ENCODE data around the gene CEP135.

The CEP135 gene

DNA sequence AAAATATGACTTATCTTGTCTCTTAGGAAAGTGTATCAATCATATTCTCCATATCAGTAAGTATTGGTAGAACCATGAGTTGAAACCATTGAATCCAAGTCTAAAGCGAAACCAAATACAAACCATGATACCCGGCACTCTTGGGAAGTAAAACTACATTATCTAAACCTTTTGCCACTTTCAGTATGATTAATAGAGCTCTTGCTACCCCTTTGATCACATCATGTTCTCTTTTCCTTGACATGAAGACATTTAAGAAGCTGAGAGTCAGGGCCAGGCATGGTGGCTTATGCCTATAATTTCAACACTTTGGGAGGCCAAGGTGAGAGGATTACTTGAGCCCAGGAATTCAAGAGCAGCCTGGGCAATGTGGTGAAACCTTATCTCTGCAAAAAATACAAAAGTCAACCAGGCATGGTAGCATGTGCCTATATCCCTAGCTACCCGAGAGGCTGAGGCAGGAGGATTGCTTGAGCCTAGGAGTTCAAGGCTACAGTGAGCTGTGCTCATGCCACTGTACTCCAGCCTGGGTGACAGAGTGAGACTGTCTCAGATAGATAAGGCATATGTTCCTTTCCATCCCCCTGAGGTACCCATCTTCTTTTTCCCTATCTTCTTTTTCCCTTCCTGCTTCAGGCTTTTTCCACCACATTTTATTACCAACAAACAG, 45.4 kb downstream of the CEP135 start:
- peak; percentile 38 for FAIRE-seq
- DNase-seq (ENCODE audit: insufficient read length, low spot score) = peak; percentile 23
- TF ChIP-seq PAX5 (IDR thresholded peaks at IDR 0.05; ENCODE audit: insufficient read depth, low read length, severe bottlenecking) (no peak), POU2F2 (IDR thresholded peaks at IDR 0.05; ENCODE audit: low read depth, low read length) (no peak), TAF1 (IDR thresholded peaks at IDR 0.05; ENCODE audit: low read depth, low read length) (no peak), POLR2AphosphoS5 (IDR thresholded peaks at IDR 0.05; ENCODE audit: low read depth, low read length) (no peak), POLR2A (IDR thresholded peaks at IDR 0.05; ENCODE audit: low read depth, low read length) (no peak), SPI1 (IDR thresholded peaks at IDR 0.05; ENCODE audit: low read depth, low read length) (no peak)

DNA sequence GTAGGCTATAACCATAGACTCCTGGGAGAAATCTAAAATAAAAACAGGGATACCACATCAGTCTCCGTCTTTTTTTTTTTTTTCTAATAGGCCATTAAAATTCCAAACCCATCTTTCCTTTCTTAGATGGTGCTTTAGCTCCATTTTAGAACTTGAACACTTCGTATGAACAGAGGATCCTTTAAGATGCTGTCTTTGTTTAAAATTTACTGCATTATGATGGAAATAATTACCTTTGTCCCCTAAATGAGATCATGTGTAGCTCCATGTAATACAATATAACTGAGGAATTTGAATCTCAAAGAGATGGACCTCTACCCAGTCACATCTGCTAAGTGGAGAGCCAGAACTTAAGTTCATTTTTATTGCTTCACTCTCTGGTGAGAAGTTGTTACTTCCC, 47.9 kb downstream of the CEP135 start:
- DNase-seq (ENCODE audit: insufficient read length, low spot score) (no peak), FAIRE-seq (no peak)
- TF ChIP-seq PAX5 (IDR thresholded peaks at IDR 0.05; ENCODE audit: insufficient read depth, low read length, severe bottlenecking) = no peak

DNA sequence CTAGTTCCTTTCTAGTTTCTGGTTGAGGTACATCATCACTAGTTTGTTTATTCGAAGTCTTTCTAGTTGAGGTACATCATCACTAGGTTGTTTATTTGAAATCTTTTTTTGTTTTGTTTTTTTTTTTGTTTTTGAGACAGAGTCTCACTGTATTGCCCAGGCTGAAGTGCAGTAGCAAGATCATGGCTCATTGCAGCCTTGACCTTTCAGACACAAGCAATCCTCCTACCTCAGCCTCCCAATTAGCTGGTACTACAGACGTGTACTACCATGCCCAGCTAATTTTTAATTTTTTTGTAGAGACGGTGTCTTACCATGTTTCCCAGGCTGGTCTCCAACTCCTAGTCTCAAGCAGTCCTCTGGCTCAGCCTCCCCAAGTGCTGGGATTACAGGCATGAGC, 54.9 kb downstream of the CEP135 start:
- no peak for FAIRE-seq
- DNase-seq (ENCODE audit: insufficient read length, low spot score) = no peak
- TF ChIP-seq POLR2A (IDR thresholded peaks at IDR 0.05; ENCODE audit: low read depth, low read length) (no peak), POU2F2 (IDR thresholded peaks at IDR 0.05; ENCODE audit: low read depth, low read length) (no peak), PAX5 (IDR thresholded peaks at IDR 0.05; ENCODE audit: insufficient read depth, low read length, severe bottlenecking) (no peak), TAF1 (IDR thresholded peaks at IDR 0.05; ENCODE audit: low read depth, low read length) (no peak), POLR2AphosphoS5 (IDR thresholded peaks at IDR 0.05; ENCODE audit: low read depth, low read length) (no peak), SPI1 (IDR thresholded peaks at IDR 0.05; ENCODE audit: low read depth, low read length) (no peak)

DNA sequence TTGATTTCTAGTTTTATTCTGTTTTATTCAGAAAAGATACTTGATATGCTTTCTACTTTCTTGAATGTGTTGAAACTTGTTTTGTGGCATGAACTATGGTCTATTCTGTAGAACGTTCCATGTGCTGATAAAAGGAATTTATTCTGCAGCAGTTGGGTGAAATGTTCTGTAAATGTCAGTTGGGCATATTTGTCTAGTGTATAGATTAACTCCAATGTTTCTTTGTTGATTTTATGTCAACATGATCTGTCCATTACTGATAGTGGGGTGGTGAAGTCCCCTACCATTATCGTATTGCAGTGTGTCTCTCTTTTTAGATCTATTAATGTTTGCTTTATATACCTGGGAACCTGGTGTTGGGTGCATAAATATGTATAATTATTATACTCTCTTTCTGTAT, 55.5 kb downstream of the CEP135 start:
- DNase-seq (ENCODE audit: insufficient read length, low spot score) (no peak), FAIRE-seq (peak; percentile 20)
- TF ChIP-seq PAX5 (IDR thresholded peaks at IDR 0.05; ENCODE audit: insufficient read depth, low read length, severe bottlenecking) (no peak), POLR2AphosphoS5 (IDR thresholded peaks at IDR 0.05; ENCODE audit: low read depth, low read length) (no peak), SPI1 (IDR thresholded peaks at IDR 0.05; ENCODE audit: low read depth, low read length) (no peak), POLR2A (IDR thresholded peaks at IDR 0.05; ENCODE audit: low read depth, low read length) (no peak), TAF1 (IDR thresholded peaks at IDR 0.05; ENCODE audit: low read depth, low read length) (no peak), POU2F2 (IDR thresholded peaks at IDR 0.05; ENCODE audit: low read depth, low read length) (no peak)

DNA sequence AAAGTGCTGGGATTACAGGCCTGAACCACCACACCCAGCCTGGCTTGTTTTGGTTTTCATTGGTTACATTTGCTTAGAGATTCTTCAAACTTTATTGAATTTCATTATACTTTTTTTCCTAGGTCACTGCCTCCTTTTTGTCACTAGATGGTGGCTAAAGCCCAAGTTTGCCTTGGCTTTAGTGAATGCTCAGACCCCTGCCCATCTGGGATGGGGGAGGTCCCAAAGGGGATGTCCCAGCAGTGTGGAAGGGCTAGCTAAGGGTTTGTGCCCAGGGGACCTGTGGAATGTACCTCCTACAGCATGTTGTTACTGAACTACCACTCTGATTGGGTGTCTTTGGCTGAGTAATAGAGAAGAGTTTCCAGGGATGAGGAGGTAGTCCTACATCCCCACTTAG, 58.4 kb downstream of the CEP135 start:
- no peak for FAIRE-seq
- DNase-seq (ENCODE audit: insufficient read length, low spot score) = no peak
- TF ChIP-seq POLR2AphosphoS5 (IDR thresholded peaks at IDR 0.05; ENCODE audit: low read depth, low read length) (no peak), POLR2A (IDR thresholded peaks at IDR 0.05; ENCODE audit: low read depth, low read length) (no peak), SPI1 (IDR thresholded peaks at IDR 0.05; ENCODE audit: low read depth, low read length) (no peak), PAX5 (IDR thresholded peaks at IDR 0.05; ENCODE audit: insufficient read depth, low read length, severe bottlenecking) (no peak), TAF1 (IDR thresholded peaks at IDR 0.05; ENCODE audit: low read depth, low read length) (no peak), POU2F2 (IDR thresholded peaks at IDR 0.05; ENCODE audit: low read depth, low read length) (no peak)

DNA sequence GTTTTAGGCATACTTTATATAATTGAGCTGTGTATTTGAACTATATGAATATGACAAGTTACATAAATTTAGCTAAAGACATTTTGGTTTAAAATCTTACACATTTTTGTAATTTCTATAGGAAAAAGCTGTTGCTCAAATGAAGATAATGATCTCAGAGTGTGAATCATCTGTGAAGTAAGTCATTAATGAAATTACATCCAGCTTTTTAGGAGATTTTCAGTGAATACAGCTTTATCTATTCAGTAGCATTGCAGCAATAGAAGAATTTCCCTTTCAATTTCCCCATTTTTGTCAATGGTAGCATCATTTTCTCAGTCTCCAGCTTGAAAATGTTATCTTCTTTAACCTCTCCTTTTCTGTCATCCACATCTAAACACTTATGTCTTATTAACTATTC, 59.5 kb downstream of the CEP135 start:
- TF ChIP-seq POLR2AphosphoS5 (IDR thresholded peaks at IDR 0.05; ENCODE audit: low read depth, low read length) = no peak
- no peak for TF ChIP-seq TAF1 (IDR thresholded peaks at IDR 0.05; ENCODE audit: low read depth, low read length)
- TF ChIP-seq PAX5 (IDR thresholded peaks at IDR 0.05; ENCODE audit: insufficient read depth, low read length, severe bottlenecking) = no peak
- no peak for TF ChIP-seq POLR2A (IDR thresholded peaks at IDR 0.05; ENCODE audit: low read depth, low read length)
- no peak for TF ChIP-seq SPI1 (IDR thresholded peaks at IDR 0.05; ENCODE audit: low read depth, low read length)
- no peak for TF ChIP-seq POU2F2 (IDR thresholded peaks at IDR 0.05; ENCODE audit: low read depth, low read length)
- no peak for DNase-seq (ENCODE audit: insufficient read length, low spot score)
- FAIRE-seq = no peak

DNA sequence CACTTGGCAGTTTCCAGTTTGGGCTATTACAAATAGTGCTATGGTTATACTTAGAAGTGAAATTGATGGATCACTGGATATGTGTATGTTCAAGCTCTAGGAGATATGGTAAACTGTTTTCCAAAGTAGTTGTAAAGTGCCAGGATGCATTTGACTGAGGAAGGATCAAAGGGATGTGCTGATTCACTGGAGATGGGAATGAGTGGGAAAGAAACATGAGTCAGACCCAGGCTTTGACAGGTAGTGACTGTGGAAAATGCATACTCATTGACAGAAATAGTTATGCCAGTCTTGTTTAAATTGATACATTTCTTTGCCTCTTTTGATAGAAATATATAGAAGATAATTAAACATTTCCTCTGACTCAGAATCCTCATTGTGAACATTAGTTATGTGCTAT, 77.9 kb downstream of the CEP135 start:
- TF ChIP-seq POU2F2 (IDR thresholded peaks at IDR 0.05; ENCODE audit: low read depth, low read length) (no peak), SPI1 (IDR thresholded peaks at IDR 0.05; ENCODE audit: low read depth, low read length) (no peak)
- FAIRE-seq (no peak), DNase-seq (ENCODE audit: insufficient read length, low spot score) (no peak)

DNA sequence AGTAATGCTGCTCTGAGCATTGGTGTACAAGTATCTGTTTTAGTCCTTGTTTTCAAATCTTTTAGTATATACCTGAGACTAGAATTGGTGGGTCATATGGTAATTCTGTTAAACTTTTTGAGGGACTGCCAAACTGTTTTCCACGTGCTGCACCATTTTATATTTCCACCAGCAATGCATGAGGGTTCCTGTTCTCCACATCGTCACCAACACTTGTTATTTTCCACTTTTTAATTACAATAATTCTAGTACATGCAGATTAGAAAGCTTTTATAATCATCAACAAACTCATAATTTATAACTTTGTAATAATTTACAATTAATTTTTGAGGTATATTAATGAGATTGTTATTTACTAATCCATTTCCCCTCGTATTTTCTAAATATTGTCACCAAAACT, 79.4 kb downstream of the CEP135 start:
- FAIRE-seq = no peak
- TF ChIP-seq PAX5 (IDR thresholded peaks at IDR 0.05; ENCODE audit: insufficient read depth, low read length, severe bottlenecking) (no peak), POU2F2 (IDR thresholded peaks at IDR 0.05; ENCODE audit: low read depth, low read length) (no peak), POLR2A (IDR thresholded peaks at IDR 0.05; ENCODE audit: low read depth, low read length) (no peak), TAF1 (IDR thresholded peaks at IDR 0.05; ENCODE audit: low read depth, low read length) (no peak), SPI1 (IDR thresholded peaks at IDR 0.05; ENCODE audit: low read depth, low read length) (no peak), POLR2AphosphoS5 (IDR thresholded peaks at IDR 0.05; ENCODE audit: low read depth, low read length) (no peak)

DNA sequence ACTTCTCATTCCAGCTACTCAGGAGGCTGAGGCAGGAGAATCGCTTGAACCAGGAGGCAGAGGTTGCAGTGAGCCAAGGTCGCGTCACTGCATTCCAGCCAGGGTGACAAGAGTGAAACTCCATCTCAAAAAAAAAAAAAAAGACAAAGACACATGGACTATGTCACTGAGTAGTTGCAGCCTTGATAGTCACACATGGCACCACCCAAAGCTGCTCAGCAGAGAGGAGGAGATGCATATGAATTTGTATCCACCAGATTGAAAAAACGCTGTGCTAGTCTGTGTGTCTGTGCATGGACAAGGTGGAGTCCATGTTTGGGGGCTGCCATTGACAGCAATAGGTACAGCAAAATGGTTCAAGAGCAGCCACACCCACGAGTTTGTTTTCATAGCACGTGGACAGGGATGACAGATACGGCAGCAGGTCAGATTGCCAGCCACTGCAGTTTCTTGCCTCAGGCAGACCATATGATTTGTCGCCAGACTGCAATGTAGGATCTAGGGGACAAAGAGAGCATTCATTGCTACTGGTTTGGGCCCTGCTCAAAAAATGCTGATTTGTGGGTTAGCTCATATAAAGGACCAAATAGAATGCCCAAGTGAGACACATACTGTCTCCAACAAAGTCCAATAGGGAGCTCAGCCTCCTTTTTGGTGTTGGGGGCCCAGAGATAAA, 89.9 kb downstream of the CEP135 start:
- no peak for DNase-seq (ENCODE audit: insufficient read length, low spot score)
- FAIRE-seq = no peak
- TF ChIP-seq POU2F2 (IDR thresholded peaks at IDR 0.05; ENCODE audit: low read depth, low read length) = no peak
- TF ChIP-seq POLR2A (IDR thresholded peaks at IDR 0.05; ENCODE audit: low read depth, low read length) = no peak
- TF ChIP-seq SPI1 (IDR thresholded peaks at IDR 0.05; ENCODE audit: low read depth, low read length) = no peak
- TF ChIP-seq PAX5 (IDR thresholded peaks at IDR 0.05; ENCODE audit: insufficient read depth, low read length, severe bottlenecking) = no peak
- TF ChIP-seq TAF1 (IDR thresholded peaks at IDR 0.05; ENCODE audit: low read depth, low read length) = no peak
- no peak for TF ChIP-seq POLR2AphosphoS5 (IDR thresholded peaks at IDR 0.05; ENCODE audit: low read depth, low read length)

More for the DNA sequence above, 79.4 kb downstream of the CEP135 start:
- no peak for DNase-seq (ENCODE audit: insufficient read length, low spot score)

DNA sequence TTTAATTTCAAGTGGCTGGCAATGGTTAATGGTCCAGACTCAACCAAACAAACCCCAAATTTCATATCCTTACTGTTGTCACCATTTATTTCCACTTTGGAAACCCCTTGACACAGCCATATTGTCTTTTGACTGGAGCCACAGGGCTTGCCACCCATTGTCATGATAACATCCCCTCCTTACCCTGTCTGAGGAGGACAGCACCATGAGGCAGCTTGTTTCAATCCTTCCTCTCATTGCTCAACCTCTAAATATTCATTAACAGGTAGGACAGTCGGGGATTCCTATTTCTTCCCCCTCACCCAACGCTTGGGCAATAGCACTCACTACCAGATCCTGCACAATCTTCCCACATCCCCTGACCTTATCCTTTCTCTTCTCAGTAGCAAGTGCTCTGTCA, 92.1 kb downstream of the CEP135 start:
- FAIRE-seq (no peak), DNase-seq (ENCODE audit: insufficient read length, low spot score) (no peak)
- no peak for TF ChIP-seq POU2F2 (IDR thresholded peaks at IDR 0.05; ENCODE audit: low read depth, low read length)
- TF ChIP-seq SPI1 (IDR thresholded peaks at IDR 0.05; ENCODE audit: low read depth, low read length) = no peak
- TF ChIP-seq TAF1 (IDR thresholded peaks at IDR 0.05; ENCODE audit: low read depth, low read length) = no peak
- no peak for TF ChIP-seq PAX5 (IDR thresholded peaks at IDR 0.05; ENCODE audit: insufficient read depth, low read length, severe bottlenecking)
- no peak for TF ChIP-seq POLR2AphosphoS5 (IDR thresholded peaks at IDR 0.05; ENCODE audit: low read depth, low read length)
- TF ChIP-seq POLR2A (IDR thresholded peaks at IDR 0.05; ENCODE audit: low read depth, low read length) = no peak
